ENCODE data around the gene C1orf21.

DNA sequence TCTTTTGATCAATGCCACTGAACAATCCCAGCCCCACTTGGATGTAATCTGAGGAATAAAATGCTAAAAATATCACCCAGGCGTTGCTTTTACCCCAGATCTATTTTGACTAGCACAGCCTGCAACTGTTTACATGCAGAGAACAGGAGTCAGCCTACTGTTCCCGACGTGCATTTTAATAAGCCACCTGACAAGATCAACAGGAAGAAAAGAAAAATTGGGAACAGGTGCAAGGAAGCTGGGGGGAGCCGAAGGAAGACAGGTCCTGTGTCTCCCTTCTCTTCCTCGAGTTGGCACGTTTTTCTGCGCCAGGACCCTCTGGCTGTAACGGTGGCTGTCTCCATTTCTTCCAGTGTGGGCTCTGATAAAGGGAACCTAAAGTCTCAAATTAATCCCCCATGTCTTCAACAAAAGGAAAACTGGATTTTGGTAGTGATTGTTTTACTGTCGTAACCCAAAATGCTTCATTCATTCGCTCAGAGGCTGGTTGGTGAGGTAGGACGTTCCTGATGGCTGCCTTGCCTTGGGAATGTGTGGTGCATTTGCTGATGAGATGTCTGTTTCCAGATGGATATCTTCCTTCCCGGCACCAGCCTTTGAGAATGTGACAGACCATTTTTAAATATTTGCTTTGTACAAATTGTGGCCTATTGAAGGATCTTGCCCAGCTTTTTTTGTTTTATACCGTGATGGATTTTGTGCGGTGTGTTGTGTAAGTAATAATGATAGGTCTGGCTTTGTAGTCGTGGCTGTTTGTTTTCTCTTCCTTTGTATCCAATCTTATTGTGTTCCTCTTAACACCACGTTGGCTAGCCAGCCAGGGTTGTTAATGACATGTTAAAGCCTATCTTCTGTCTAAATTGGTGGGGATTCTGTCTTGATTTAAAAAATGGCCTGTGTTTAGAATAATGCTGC lies 117.5 kb downstream of the C1orf21 start:
- no peak for TF ChIP-seq SPI1 (IDR thresholded peaks at IDR 0.05; ENCODE audit: low read depth, low read length)
- TF ChIP-seq POLR2AphosphoS5 (IDR thresholded peaks at IDR 0.05; ENCODE audit: low read depth, low read length), result no peak
- TF ChIP-seq POLR2A (IDR thresholded peaks at IDR 0.05; ENCODE audit: low read depth, low read length), result no peak
- no peak for TF ChIP-seq TAF1 (IDR thresholded peaks at IDR 0.05; ENCODE audit: low read depth, low read length)

Data from GM12891 (cell line).